HCT116 (cell line): ENCODE results near the gene SYCP2.

Experiments
- CEBPB ChIP-seq: IDR thresholded peaks from 2 replicates; pipeline ENCODE4 v1.6.1; 2012; ENCODE audit warnings: low read depth
- EZH2phosphoT487 ChIP-seq: fragments of 200-600 bp; IDR thresholded peaks from 2 replicates; pipeline ENCODE4 v1.6.1; 2018; ENCODE audit warnings: antibody characterized with exemption, borderline replicate concordance
- POLR2A ChIP-seq: IDR thresholded peaks from 2 replicates; pipeline ENCODE4 v1.7.0; 2011; ENCODE audit warnings: borderline replicate concordance; ENCODE audit not compliant: insufficient read depth, insufficient read length; ENCODE audit errors: extremely low read depth
- POLR2AphosphoS5 ChIP-seq: IDR thresholded peaks from 2 replicates; pipeline ENCODE4 v1.6.1; 2011; ENCODE audit warnings: mild to moderate bottlenecking, low read depth, low read length, moderate library complexity
- SP1 ChIP-seq: IDR thresholded peaks from 2 replicates; pipeline ENCODE4 v1.6.1; 2012; ENCODE audit warnings: low read depth
- YY1 ChIP-seq: IDR thresholded peaks from 2 replicates; pipeline ENCODE4 v1.6.1; 2011; ENCODE audit warnings: low read length, low read depth, moderate library complexity, mild to moderate bottlenecking; ENCODE audit not compliant: insufficient replicate concordance; ENCODE audit errors: extremely low read depth
- ZNF274 ChIP-seq: fragments of 200-500 bp; sonication (Bioruptor generic); IDR thresholded peaks from 2 replicates; pipeline ENCODE4 v1.6.1; 2014; ENCODE audit warnings: mild to moderate bottlenecking, low read depth, low read length, inconsistent platforms
- TF ChIP-seq, protein P1 (sequence below), 3 experiments: fragments of 200-600 bp in 1 of 3; sonication (generic) in 1 of 3; IDR thresholded peaks in 2 of 3; conservative IDR thresholded peaks in 1 of 3; 2 replicates each; pipeline ENCODE4 v1.5.1; 2012 to 2017; ENCODE audit warnings: low read depth in 2 of 3, low read length in 2 of 3, antibody characterized with exemption in 1 of 3, borderline replicate concordance in 1 of 3, control low read depth in 1 of 3, mild to moderate bottlenecking in 1 of 3, mixed read lengths in 1 of 3, mixed run types in 1 of 3, moderate library complexity in 1 of 3; ENCODE audit not compliant: insufficient read depth in 1 of 3
- TF ChIP-seq, protein P2 (sequence below): IDR thresholded peaks from 2 replicates; pipeline ENCODE4 v1.6.1; 2012; ENCODE audit warnings: low read depth

DNA sequence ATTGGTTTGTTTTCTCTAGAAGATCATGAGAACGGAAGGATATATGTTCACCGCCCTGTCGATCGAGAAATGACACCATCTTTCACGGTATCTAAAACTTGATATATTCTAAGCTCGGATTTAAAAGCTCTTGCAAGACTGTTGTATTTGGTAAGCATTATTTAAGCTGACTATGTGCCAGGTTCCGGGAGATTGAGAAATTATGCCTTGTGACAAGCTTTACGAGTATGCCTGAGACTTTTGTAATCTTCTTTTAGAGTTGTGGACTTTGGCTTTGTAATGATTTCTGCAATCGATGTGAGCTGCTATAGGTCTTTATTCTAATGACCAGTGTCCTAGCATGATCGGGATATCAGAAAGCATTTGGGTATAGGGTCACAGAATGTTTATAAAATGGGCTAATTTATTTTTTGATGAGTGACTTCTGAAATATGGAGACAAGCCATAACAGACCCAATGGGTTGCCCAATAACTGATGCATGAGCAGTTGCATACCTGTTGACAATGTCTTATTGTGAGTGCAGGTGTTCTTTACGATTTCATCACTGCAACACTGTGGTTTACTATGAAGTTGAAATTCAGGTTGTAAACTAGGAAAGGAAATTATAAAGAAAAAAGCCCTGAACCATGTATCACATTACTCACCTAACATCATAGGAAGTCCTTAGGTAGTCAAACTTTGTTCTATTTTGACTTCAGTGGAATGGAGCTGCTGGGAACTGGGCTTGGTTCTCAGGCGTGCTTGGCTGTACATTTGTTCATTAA, 38.8 kb upstream of the SYCP2 start:
- TF ChIP-seq, protein P1, sequence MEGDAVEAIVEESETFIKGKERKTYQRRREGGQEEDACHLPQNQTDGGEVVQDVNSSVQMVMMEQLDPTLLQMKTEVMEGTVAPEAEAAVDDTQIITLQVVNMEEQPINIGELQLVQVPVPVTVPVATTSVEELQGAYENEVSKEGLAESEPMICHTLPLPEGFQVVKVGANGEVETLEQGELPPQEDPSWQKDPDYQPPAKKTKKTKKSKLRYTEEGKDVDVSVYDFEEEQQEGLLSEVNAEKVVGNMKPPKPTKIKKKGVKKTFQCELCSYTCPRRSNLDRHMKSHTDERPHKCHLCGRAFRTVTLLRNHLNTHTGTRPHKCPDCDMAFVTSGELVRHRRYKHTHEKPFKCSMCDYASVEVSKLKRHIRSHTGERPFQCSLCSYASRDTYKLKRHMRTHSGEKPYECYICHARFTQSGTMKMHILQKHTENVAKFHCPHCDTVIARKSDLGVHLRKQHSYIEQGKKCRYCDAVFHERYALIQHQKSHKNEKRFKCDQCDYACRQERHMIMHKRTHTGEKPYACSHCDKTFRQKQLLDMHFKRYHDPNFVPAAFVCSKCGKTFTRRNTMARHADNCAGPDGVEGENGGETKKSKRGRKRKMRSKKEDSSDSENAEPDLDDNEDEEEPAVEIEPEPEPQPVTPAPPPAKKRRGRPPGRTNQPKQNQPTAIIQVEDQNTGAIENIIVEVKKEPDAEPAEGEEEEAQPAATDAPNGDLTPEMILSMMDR (IDR thresholded peaks at IDR 0.05 in 2 of 3, conservative IDR thresholded peaks at IDR 0.05 in 1 of 3; ENCODE audit: borderline replicate concordance in 1 of 3, insufficient read depth in 1 of 3, low read depth in 2 of 3, low read length in 2 of 3) = no peak
- TF ChIP-seq, protein P2, sequence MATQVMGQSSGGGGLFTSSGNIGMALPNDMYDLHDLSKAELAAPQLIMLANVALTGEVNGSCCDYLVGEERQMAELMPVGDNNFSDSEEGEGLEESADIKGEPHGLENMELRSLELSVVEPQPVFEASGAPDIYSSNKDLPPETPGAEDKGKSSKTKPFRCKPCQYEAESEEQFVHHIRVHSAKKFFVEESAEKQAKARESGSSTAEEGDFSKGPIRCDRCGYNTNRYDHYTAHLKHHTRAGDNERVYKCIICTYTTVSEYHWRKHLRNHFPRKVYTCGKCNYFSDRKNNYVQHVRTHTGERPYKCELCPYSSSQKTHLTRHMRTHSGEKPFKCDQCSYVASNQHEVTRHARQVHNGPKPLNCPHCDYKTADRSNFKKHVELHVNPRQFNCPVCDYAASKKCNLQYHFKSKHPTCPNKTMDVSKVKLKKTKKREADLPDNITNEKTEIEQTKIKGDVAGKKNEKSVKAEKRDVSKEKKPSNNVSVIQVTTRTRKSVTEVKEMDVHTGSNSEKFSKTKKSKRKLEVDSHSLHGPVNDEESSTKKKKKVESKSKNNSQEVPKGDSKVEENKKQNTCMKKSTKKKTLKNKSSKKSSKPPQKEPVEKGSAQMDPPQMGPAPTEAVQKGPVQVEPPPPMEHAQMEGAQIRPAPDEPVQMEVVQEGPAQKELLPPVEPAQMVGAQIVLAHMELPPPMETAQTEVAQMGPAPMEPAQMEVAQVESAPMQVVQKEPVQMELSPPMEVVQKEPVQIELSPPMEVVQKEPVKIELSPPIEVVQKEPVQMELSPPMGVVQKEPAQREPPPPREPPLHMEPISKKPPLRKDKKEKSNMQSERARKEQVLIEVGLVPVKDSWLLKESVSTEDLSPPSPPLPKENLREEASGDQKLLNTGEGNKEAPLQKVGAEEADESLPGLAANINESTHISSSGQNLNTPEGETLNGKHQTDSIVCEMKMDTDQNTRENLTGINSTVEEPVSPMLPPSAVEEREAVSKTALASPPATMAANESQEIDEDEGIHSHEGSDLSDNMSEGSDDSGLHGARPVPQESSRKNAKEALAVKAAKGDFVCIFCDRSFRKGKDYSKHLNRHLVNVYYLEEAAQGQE = no peak
- TF ChIP-seq CEBPB (no peak), EZH2phosphoT487 (no peak), POLR2AphosphoS5 (no peak), POLR2A (no peak), ZNF274 (no peak), SP1 (no peak), YY1 (no peak)
